Body of pancreas (tissue), 4 donors: ENCODE results near the gene BTNL9.

Source experiments
- POLR2A ChIP-seq, 3 donors: fragments of 450-650 bp; IDR thresholded peaks; one replicate each; pipeline ENCODE4 v1.6.1; 2016; ENCODE audit warnings: antibody characterized with exemption in 3 of 3, mild to moderate bottlenecking in 2 of 3
- TF ChIP-seq, protein P1 (sequence below), 7 experiments: fragments of 450-650 bp in 4 of 7; fragments of 200-600 bp in 3 of 7; sonication (generic) in 3 of 7; IDR thresholded peaks; one replicate each; pipeline ENCODE4 v1.5.1; 2016 to 2019; ENCODE audit warnings: antibody characterized with exemption in 7 of 7

DNA sequence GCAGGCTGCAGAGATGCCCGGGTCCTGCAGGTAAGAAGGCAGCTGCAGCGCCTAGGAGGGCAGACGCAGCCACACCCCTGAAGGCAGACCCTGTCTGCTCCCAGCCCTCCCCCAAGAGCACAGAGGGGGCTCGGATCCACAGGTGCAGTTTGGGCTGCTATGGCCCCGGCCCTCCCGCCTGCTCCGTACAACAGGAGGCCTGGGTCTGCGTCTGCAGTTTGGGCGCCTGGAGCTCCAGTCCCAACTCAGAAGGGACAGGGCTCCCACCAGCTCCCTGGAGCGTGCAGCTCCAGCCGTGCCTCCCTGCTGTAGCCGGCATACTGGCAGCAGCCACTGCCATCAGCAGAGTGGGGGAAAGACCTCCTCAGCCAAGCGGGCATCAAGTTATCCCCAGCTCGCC lies 30.5 kb downstream of the BTNL9 start:
- TF ChIP-seq POLR2A (IDR thresholded peaks at IDR 0.05): no peak
- TF ChIP-seq, protein P1, sequence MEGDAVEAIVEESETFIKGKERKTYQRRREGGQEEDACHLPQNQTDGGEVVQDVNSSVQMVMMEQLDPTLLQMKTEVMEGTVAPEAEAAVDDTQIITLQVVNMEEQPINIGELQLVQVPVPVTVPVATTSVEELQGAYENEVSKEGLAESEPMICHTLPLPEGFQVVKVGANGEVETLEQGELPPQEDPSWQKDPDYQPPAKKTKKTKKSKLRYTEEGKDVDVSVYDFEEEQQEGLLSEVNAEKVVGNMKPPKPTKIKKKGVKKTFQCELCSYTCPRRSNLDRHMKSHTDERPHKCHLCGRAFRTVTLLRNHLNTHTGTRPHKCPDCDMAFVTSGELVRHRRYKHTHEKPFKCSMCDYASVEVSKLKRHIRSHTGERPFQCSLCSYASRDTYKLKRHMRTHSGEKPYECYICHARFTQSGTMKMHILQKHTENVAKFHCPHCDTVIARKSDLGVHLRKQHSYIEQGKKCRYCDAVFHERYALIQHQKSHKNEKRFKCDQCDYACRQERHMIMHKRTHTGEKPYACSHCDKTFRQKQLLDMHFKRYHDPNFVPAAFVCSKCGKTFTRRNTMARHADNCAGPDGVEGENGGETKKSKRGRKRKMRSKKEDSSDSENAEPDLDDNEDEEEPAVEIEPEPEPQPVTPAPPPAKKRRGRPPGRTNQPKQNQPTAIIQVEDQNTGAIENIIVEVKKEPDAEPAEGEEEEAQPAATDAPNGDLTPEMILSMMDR (IDR thresholded peaks at IDR 0.05): no peak
